ENCODE results near the gene MEIKIN.

The MEIKIN gene, protein sequence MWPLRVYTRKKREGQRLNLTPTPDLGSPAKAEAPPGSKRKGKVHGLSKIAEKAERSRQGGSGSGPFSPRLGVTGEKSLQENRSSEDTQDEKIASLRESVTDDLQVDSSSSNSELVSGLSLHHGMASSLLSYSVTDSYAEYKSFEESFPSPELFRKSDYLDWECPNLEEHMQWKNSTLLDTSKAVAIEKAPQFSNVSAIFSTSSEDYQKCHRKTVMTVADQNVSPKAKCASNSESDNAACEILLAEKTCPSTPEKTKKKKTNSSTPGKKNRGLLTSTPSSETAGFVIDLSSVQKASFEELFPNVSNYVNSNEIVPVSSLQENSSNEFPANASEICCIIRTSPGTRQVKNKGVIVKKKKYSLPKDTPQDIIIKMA

DNA sequence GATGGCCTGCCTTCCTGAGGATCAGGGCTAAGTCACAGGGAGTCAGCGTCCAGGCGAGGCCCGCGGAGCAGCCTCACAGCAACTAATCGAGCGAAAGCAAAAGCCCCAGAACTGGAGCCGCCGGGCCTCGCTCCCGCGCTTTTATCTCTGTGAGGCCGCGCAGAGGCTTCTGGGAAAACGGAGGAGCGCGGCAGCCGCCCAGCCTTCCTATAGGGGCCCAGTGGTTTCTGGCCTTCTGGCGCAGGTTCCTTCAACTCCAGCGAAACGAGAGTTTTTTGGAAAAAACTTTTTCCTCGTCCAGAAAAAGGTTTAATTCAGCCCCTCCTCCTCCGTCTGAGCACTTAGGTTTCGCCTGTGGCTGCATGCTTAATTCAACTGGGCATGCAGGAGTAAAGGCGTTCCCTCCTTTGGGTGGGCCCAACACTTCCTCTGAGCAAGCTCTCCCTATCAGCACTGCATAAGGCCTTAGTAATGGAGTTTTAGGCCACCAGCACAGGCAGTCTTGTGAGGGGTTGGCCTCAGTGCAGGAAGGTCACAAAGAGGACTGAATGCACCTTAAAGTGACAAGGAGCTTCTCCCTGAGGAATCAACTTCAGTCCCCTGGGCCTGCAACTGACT lies at the start of gene MEIKIN:
Gene MEIKIN, minus strand, starts transcription at position 113 of the 618 bp plus-strand sequence. CDS start 158 bp downstream, outside the sequence.
- no peaks in the 10 kb centered on the region for H4K20me1 ChIP-seq (ENCODE audit: control insufficient read depth, insufficient read depth, low read depth, low read length)
- H3K4me1 ChIP-seq (ENCODE audit: control insufficient read depth, low read length): no peaks in the 10 kb centered on the region
- H3K79me2 ChIP-seq (ENCODE audit: control insufficient read depth, low read length): no peaks in the 10 kb centered on the region
- H3K27me3 ChIP-seq (ENCODE audit: control insufficient read depth, low read length): peaks cover 4% of the 10 kb centered on the region; the same call in 1 of the 2 replicates
- no peak within 1 kb of the TSS for H3K4me2 ChIP-seq (ENCODE audit: low read length)
- TF ChIP-seq, protein P1, sequence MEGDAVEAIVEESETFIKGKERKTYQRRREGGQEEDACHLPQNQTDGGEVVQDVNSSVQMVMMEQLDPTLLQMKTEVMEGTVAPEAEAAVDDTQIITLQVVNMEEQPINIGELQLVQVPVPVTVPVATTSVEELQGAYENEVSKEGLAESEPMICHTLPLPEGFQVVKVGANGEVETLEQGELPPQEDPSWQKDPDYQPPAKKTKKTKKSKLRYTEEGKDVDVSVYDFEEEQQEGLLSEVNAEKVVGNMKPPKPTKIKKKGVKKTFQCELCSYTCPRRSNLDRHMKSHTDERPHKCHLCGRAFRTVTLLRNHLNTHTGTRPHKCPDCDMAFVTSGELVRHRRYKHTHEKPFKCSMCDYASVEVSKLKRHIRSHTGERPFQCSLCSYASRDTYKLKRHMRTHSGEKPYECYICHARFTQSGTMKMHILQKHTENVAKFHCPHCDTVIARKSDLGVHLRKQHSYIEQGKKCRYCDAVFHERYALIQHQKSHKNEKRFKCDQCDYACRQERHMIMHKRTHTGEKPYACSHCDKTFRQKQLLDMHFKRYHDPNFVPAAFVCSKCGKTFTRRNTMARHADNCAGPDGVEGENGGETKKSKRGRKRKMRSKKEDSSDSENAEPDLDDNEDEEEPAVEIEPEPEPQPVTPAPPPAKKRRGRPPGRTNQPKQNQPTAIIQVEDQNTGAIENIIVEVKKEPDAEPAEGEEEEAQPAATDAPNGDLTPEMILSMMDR (IDR thresholded peaks at IDR 0.05; ENCODE audit: low read depth, low read length, poor library complexity, severe bottlenecking): no peak
- no peak for TF ChIP-seq EZH2phosphoT487 (IDR thresholded peaks at IDR 0.05; ENCODE audit: borderline replicate concordance, low read length)
- no peaks in the 10 kb centered on the region for H3K9me2 ChIP-seq (replicated peaks; ENCODE audit: control insufficient read depth, low read length)
- H3F3A ChIP-seq (ENCODE audit: control insufficient read depth, insufficient read depth): no peaks in the 10 kb centered on the region
- no peaks in the 10 kb centered on the region for H3K36me3 ChIP-seq (ENCODE audit: control insufficient read depth, low read length)
- H3K9me3 ChIP-seq (ENCODE audit: control insufficient read depth, insufficient read depth, low read length): no peaks in the 10 kb centered on the region
- H3K4me3 ChIP-seq (ENCODE audit: low read length): no peak within 1 kb of the TSS
- H3K27ac ChIP-seq (ENCODE audit: low read depth, low read length): no peak within 1 kb of the TSS

DNA sequence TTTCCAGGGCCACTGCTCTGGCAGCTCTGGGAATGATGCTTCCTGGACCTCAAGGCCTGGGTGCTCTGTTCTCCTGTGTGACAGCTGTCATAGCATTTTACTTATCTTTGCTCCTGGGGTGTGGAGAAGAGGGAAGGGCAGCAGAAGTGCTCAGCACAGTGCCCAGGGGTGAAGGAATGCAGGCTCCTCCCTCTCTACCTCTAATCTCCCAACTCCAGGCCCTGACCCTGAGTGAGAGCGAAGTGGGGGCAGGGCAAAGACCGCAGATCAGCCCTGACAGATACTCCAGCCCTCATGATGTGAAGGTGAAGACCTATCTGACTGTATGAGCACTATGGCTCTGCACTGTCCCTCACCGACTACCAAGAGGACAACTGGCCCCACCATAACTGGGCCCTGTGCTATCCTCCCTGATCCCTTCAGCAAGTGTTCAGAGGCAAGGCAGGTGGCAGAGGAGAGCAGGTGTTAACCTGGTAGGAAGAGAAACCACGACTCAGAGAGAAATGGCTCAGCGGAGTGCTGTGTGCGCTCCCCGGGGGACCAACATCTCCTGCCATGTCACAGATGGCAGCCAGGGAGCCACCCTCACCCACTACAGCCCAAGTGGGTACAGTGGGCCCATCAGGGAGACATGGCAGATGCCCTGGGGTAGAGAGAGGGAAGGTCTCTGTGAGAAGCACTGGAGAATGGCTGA lies 49.2 kb upstream of the MEIKIN start:
- Histone ChIP-seq H3K4me2 (ENCODE audit: low read length) (no peak overlapping the region), H3K79me2 (ENCODE audit: control insufficient read depth, low read length) (no peaks in the 10 kb centered on the region), H3K9me3 (ENCODE audit: control insufficient read depth, insufficient read depth, low read length) (no peaks in the 10 kb centered on the region), H3K4me3 (ENCODE audit: low read length) (no peak overlapping the region), H3K27ac (ENCODE audit: low read depth, low read length) (no peak overlapping the region), H4K20me1 (ENCODE audit: control insufficient read depth, insufficient read depth, low read depth, low read length) (no peaks in the 10 kb centered on the region), H3K4me1 (ENCODE audit: control insufficient read depth, low read length) (no peaks in the 10 kb centered on the region), H3F3A (ENCODE audit: control insufficient read depth, insufficient read depth) (no peaks in the 10 kb centered on the region), H3K36me3 (ENCODE audit: control insufficient read depth, low read length) (no peaks in the 10 kb centered on the region), H3K27me3 (ENCODE audit: control insufficient read depth, low read length) (no peaks in the 10 kb centered on the region), H3K9me2 (replicated peaks; ENCODE audit: control insufficient read depth, low read length) (no peaks in the 10 kb centered on the region)
- TF ChIP-seq, protein P1 (IDR thresholded peaks at IDR 0.05; ENCODE audit: low read depth, low read length, poor library complexity, severe bottlenecking): no peak
- no peak for TF ChIP-seq EZH2phosphoT487 (IDR thresholded peaks at IDR 0.05; ENCODE audit: borderline replicate concordance, low read length)

DNA sequence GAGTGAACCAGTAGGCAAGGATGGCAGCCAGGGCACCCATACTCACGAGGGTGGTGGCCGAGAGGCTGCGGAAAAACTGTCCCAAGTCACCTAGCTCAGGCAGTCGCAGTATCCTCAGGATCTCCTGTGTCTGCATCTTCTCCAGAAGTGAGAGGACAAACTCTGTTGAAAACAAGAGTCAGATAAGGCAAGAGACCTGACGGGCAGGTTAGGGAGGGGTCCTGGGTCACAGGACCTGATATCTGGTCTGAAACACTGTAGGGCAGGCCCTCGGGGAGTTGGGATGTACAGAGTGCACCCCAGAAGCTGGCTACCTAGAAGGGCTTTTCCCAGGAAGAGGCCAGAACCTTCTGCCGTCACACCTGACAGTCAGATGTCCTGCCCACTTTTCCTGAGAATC lies 48.6 kb upstream of the MEIKIN start:
- Histone ChIP-seq H3K79me2 (ENCODE audit: control insufficient read depth, low read length) (no peaks in the 10 kb centered on the region), H3K4me2 (ENCODE audit: low read length) (no peak overlapping the region), H3K27me3 (ENCODE audit: control insufficient read depth, low read length) (no peaks in the 10 kb centered on the region), H3K9me3 (ENCODE audit: control insufficient read depth, insufficient read depth, low read length) (no peaks in the 10 kb centered on the region), H3K9me2 (replicated peaks; ENCODE audit: control insufficient read depth, low read length) (no peaks in the 10 kb centered on the region), H3K4me1 (ENCODE audit: control insufficient read depth, low read length) (no peaks in the 10 kb centered on the region), H3F3A (ENCODE audit: control insufficient read depth, insufficient read depth) (no peaks in the 10 kb centered on the region), H3K36me3 (ENCODE audit: control insufficient read depth, low read length) (no peaks in the 10 kb centered on the region), H4K20me1 (ENCODE audit: control insufficient read depth, insufficient read depth, low read depth, low read length) (no peaks in the 10 kb centered on the region), H3K27ac (ENCODE audit: low read depth, low read length) (no peak overlapping the region), H3K4me3 (ENCODE audit: low read length) (no peak overlapping the region)
- TF ChIP-seq, protein P1 (IDR thresholded peaks at IDR 0.05; ENCODE audit: low read depth, low read length, poor library complexity, severe bottlenecking): no peak
- no peak for TF ChIP-seq EZH2phosphoT487 (IDR thresholded peaks at IDR 0.05; ENCODE audit: borderline replicate concordance, low read length)
